CD4-positive, alpha-beta T cell treated with Interleukin-4 for 1 hour (primary cell): ENCODE data around the gene CACNA2D4.

Source experiments
- DNase-seq, 2 donors: peaks; one replicate each; pipeline ENCODE4 v3.0.0-alpha.2; 2020 to 2022

The CACNA2D4 gene

DNA sequence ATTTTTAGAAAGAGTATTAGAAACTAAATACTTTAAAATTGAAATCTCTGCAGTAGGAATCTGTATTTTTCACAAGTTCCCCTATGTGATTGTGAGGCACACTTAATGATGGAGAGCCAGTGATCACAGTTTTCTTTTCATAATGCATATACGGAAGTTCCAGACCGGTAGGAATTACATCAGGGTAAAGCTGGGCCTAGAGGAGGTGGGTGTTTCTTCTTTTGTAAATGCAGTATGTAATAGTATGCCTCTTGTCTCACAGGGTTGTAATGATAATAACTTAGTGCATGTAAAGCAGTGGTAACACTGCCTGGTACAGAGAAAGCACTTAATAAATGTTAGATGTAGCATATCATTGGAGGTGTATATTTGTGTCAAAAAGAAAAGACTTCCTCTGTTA lies 155.3 kb downstream of the CACNA2D4 start:
- no peak for DNase-seq

DNA sequence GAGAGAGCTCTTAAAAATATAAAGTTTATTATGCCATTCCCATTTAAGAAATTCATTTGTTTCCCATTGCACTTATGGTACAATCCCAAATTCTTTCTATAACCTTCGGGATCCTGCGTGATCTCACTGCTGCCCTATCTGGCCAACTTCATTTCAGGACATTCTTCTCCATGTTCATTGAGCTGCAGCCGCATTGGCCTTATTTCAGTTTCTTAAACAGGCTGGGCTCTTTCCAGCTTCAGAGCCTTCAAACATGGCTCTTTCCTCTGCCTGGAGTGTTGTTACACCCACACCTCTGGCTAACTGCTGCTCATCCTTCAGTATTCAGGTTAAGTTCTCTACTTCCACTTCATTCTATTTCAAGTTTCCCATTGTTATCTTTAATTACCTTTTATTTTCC lies 156.6 kb downstream of the CACNA2D4 start:
- DNase-seq = no peak

DNA sequence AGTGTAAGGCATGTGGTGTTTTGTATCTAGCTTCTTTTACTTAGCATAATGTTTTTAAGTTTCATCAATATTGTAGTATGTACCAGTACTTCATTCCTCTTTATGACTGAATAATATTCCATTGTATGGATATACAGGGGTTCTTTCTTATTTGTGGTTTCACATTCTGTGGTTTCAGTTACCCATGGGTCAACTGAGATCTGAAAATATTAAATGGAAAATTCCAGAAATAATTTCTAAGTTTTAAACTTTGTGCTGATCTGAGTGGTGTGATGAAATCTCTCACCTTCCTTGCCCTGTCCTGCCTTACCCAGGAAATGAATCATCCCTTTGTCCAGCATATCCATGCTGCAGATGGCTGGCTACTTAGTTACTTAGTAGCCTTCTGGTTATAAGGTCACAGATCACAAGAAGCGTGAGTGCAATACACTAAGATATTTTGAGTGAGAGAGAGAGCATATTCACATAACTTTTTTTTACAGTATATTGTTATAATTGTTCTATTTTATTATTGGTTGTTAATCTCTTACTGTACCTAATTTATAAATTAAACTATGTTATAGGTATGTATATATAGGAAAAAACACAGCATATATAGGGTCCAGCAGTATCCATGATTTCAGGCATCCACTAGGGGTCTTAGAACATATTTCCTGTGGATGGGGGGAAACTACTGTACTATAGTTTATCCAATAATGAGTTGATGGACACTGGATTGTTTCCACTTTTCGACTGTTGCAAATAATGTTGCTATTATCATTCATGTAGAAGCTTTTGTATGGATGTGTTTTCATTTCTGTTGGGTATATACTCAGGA lies 157.7 kb downstream of the CACNA2D4 start:
- DNase-seq = no peak

DNA sequence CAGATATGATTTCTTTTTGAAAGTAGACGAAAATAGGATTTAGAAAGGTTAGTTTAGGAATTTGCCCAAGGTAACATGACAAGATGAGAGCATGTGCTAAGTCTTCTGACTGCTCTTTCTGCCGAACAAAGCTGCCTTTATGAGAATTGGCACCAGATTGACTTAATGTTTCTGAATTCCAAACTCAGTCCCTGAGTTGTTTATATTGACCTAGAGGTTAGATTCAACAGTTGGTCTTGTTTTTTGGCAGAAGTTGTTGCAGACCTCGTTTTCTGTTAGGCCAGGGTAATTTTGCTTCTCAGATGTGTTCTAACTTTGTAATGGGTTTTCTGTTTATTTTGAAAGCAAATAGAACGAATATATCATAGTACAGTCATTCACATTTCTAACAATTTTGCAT lies 159.6 kb downstream of the CACNA2D4 start:
- no peak for DNase-seq

DNA sequence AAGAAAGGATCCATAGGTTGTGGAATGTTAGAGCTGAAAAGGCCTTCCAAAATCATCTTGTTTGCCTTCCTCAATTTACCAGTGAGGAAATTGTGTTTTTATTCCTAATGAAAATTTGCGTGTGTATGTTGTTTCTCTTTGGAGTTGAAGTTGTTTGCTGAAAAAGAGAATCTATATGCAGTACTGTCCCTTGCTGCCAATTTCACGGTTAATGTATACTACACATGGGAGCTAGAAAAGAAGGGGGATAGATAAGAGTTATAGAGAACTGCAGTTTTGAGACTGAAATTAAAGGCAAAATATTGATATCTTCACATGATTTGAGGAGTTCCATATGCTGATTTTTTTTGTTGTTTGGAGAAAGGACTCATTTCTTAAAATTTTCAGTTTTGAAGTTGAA lies 160.1 kb downstream of the CACNA2D4 start:
- DNase-seq = no peak

DNA sequence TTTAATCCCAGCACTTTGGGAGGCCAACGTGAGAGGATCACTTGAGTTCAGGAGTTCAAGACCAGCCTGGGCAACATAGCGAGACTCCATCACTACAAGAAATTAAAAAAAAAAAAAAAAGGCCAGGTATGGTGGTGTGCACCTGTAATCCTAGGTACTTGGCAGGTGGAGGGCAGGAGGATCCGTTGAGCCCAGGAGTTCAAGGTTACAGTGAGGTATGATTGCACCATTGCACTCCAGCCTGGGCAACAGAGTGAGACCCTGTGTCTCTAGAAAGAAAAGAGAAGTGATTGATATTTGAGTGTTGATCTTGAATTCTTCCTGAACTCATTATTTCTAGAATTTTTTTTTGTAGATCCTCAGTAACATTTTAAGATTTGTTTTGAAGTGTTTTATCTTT lies 168.2 kb downstream of the CACNA2D4 start:
- no peak for DNase-seq

DNA sequence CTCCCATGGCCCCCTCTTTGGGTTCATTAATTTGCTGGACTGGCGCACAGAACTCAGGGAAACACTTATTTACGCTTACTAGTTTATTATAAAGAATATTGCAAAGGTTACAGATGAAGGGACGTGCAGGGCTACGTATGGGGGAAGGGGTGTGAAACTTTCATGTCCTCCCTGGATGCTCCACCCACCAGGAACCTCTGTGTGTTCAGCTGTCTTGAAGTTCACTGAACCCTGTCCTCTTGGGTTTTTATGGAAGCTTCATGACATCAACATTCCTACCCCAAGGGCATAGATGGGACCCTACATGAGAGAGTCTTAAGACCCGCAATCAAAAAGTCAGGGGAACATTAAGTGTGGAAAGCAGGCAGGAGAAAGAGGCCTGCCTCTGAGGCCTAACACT lies 169.4 kb downstream of the CACNA2D4 start:
- no peak for DNase-seq

DNA sequence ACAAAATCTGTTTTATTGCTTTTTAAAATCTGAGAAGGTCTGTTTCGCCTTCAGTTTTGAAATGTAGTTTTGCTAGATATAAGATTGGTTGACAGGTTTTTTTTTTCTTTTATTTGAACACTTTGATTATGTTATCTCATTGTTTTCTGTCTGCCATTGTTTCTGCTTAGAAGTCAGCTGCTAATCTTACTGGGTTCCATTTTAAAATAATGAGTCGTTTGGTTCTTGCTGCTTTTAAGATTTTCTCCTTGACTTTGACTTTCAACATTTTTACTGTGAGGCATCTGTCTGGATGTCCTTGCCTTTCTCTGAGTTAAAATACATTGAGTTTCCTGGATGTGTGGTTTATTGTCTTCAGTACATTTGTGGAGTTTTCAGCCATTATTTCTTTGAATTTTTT lies 170.8 kb downstream of the CACNA2D4 start:
- no peak for DNase-seq

DNA sequence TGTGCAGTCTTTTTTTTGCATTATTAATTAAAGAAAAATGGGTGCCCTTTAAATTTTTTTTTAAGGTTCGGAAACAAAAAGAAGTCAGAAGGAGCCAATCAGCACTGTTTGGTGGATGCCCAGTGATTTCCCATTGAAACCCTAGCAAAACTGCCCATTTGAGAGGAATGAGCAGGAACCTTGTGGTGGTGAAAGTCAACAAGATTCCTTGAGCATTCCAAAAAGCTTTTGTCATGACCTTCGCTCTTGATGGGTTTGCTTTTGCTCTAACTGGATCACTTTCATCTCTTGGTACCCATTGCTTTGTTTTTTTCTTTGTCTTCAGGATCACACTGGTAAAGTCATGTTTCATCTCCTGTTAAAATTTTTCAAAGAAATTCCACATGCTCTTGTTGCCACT lies 173.5 kb downstream of the CACNA2D4 start:
- no peak for DNase-seq
